HL-60/S4 treated with retinoic acid at 250 ng/mL for 4 days and 3 days (cell line): ENCODE measurements around the gene PYGM.

Source experiments
- in situ Hi-C: fragments of 300-500 bp; cut with MboI; formaldehyde crosslinking; loops from 2 replicates; pipeline ENCODE4 v1.7.0; 2022; ENCODE audit warnings: low sequenced_read_pairs

The PYGM gene

DNA sequence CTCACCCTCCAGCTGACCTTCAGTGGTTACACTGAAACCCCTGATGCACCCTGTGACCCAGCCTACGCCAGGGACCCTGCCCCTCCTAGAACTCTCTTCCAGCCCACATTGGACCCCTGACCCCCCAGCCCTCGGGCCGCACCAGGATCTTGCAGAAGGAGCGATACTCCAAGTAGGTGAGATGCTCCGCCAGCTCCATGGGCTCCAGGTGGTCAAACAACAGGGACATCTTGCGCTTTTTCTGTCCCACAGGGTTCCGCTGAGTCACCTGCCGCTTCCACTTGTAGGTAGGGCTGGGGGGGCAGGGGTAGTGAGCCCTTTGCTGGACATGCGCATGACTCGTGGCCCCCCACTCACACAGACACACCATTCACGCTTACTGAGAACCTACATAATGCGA lies 19.9 kb downstream of the PYGM start:
- in situ Hi-C loops, result no loop called here

GRCh38 chr11:64736654-64737053 lies 23.1 kb downstream of the PYGM start:
- in situ Hi-C loops, result no loop called here

DNA sequence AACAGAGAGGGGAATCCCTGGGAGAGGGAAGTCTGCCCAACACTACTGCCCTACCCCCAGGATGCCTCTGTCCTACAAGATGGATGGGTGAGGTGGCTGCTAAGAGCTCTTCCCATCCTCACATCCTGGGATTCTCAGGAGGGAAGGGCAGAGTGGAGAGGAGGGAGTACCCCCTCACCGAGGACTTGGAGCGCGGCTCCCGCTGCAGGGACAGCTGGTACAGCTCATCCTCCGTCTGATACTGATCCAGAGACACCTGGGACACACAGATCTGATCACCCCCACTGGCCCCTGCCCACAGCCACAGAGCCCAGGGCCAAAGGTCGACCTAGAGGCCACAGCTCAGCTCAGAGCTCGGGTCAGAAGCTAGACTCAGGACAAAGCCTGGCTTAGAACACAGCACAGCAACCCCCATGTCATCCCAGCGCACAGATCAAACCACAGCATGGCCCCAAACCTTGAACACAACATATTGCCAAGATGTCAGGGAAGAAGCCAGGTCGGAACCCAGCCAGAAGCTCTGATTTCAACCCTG lies 24.0 kb downstream of the PYGM start:
- in situ Hi-C loops, result no loop called here

GRCh38 chr11:64734811-64735724 lies 24.7 kb downstream of the PYGM start:
- in situ Hi-C loops, result no loop called here

- in situ Hi-C loops, result no loop called here
Measured at GRCh38 chr11:64731601-64732000, 28.2 kb downstream of the PYGM start.

- in situ Hi-C loops, result no loop called here
Measured at GRCh38 chr11:64729851-64730382, 29.9 kb downstream of the PYGM start.

DNA sequence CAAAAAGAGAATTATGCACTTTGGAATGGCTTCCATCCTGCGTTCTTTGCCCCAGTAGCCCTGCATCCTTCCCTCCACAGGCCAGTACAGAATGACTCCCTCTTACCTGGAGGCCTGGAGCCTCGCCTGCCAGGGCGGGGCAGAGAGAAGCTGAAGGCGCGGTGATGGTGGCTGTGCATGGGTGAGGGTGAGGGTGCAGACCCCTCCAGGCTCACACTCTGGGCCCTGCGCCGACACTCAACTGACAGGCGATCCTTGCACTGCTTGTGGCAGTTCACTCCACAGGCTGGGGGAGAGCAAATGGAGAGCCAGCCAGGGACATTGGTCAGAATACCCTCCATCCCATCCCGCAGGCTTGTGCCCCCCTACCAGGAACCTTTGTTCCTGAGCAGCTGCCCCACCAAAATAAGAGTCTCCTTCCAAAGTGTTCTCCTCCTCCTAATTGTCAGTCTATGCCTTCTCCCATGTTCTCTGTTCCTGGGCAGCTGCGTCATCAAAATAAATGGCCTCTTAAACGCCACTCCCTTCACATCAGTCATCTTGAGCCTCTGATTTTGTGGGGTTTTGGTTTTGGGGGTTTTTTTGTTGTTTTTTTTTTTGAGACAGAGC lies 30.9 kb downstream of the PYGM start:
- in situ Hi-C loops, result no loop called here

DNA sequence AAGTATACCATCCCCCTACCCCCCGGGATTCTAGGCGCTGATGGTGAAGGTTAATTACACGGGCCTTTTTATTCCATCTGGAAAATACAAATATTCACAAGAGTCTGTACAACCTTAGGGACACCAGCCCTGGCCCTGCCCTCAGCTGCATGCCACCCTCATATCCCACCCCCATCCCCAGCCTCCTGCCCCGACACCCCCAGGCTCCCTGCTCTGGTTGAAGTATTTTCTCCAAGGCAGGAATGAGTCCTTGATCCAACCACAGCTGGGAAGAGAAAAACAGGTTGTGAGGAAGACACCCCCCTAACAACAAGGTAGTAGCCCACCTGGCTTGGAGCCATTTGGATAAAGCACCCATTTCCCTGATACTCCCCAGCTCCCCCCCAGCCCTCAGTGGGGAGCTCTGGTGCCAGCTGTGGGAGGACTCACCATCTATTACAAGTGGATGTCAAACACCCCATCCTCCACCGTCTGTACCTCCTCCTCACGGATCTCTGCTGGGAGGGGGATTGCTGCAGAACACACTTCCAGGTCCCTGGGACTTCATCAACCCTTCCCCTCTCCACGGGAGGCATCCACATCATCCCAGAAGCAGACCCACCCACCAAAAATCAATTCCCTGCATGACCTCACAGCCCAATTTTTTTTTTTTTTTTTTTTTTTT lies 32.8 kb downstream of the PYGM start:
- in situ Hi-C loops, result no loop called here

GRCh38 chr11:64726211-64726641 lies 33.5 kb downstream of the PYGM start:
- in situ Hi-C loops, result no loop called here

- in situ Hi-C loops, result no loop called here
Measured at GRCh38 chr11:64724863-64725532, 34.8 kb downstream of the PYGM start.

DNA sequence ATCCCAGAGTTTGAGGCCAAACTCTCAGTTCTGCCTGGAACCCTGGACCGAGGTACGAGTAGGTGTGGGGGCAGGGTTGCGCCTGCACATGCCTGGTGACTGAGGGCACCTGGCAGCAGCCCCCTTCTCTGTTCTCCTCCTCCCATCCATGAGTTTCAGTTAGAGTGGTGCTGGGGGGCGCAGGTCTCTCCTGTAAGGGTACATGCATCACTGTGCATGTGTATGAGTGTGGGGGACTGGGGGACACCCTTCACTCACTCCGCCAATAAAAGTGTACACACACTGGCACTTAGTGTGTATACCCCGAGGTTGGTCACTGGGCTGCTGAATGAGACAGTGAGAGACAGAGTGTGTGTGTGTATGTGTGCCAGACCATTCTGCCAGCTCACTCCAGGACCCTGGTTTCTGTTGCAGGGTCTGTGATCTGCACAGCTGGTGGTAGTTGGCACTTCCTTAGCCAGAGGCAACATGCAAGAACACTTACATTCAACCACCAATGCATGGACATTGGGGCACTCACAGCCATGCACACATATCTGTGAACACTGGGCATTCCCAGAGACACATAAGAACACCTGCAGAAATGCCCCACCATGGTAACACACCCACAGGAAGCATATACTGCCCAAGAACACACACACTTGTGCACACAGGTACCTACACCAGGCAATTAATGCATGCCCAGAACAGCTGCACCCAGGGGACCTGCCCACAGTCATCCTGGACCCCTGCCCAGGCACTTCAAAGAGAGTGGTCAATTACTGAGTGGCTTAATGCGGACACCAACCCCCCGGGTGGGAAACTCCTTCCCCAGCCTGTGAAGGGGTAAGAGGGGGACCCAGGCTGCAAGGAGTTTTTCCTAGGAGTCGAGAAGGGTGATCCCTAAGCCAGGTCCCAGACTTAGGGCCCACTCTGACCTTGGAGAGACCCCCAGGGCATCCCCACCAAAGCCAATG lies 35.6 kb downstream of the PYGM start:
- in situ Hi-C loops, result no loop called here

- in situ Hi-C loops, result no loop called here
Measured at GRCh38 chr11:64723117-64723906, 36.5 kb downstream of the PYGM start, which contains the start of gene NRXN2. NRXN2 (minus strand) TSS chr11:64723197; CDS start chr11:64713699, 9,498 bp downstream.

GRCh38 chr11:64722141-64723065 lies 37.4 kb downstream of the PYGM start:
- in situ Hi-C loops, result no loop called here

DNA sequence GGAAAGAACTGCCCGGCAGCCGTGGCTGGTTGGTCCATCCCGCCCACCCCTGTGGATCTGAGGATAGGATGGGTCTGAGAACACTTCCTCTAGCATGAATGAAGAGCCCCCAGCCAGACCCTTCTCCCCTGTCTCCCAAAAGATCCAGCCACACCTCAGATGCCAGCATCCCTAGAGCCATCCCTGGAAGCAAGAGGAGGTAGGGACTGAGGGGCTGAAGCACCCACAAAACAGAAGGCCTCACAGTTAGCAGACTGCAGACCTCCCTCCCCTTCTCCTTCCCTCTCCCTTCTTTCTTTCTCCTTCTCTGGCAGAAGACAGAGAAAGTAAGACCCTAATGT lies 38.4 kb downstream of the PYGM start:
- in situ Hi-C loops, result no loop called here

- in situ Hi-C loops, result no loop called here
Measured at GRCh38 chr11:64720640-64721358, 39.0 kb downstream of the PYGM start.

DNA sequence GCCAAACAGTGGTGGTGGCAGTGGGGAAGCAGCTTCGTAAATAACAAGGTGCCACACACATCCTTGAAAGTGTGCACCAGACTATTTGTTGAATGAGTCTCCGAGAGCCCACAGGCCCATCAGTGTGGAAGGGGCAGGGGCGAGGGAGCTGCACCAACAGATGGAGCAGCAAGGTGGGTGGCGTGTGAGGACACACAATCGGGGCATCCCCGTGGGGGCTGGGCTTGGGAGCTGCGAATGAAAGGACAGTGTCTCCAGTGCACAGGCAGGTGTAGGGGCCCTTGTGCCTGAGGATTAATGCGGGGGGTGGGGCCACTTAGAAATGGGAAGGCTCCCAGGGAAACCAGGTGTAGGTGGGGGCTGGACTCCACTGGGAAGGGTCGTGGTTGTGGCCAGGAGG lies 39.6 kb downstream of the PYGM start:
- in situ Hi-C loops, result no loop called here

DNA sequence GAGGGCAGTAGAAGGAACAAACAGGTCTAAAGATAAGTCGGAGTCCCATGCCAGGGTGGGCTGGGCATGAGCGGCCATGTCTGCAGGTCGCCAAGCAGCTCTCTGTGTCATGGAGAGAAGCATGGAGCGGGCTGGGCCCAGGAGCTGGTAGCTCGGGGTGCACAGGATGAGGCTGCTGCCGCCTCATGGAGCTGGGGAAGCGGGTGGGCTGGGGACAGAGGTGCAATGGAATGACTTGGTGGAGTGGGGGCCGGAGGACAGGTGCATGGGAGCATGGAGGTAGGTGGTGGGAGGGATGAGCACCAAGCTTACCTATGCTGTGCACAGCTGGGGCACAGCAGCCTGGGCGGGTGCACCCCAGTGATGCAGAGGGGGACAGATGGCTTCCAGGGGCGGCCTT lies 40.4 kb downstream of the PYGM start:
- in situ Hi-C loops, result no loop called here
